GM12878 (cell line): ENCODE data around the gene SLC28A1. TPM values are rescaled to one million over a fixed set of nuclear protein-coding genes. Genes with fewer than 3 reads are reported as not detected.

ENCODE experiments used
- ATAC-seq: fragments of 200-7000 bp; cut with Tn5 transposase; 3 replicates; pipeline ENCODE4 v1.9.1; 2020; ENCODE audit warnings: mild to moderate bottlenecking, moderate library complexity
- BruUV-seq: library from RNA; stranded (reverse); fragments of 400-500 nt; replicated peaks from 2 replicates; lab custom pipeline; 2021; lab: Mats Ljungman, UMichigan
- CTCF ChIA-PET: fragments of 300-600 bp; sonication (Branson Sonifier 250); formaldehyde crosslinking; extraction: SDS; loops from one replicate; lab custom pipeline; 2021; ENCODE audit warnings: inconsistent platforms; lab: Yijun Ruan, JAX
- POLR2A ChIA-PET: fragments of 350-600 bp; formaldehyde crosslinking; extraction: SDS; loops from one replicate; lab custom pipeline; 2021; ENCODE audit warnings: inconsistent platforms; lab: Charles Lee
- RAD21 ChIA-PET: fragments of 300-600 bp; sonication (Branson Sonifier 250); formaldehyde crosslinking; loops from one replicate; lab custom pipeline; 2023; ENCODE audit warnings: antibody characterized with exemption; ENCODE audit not compliant: unreplicated experiment; lab: Charles Lee
- SMC1A ChIA-PET: fragments of 300-600 bp; sonication (Branson Sonifier 250); formaldehyde crosslinking; loops from one replicate; lab custom pipeline; 2023; ENCODE audit not compliant: unreplicated experiment, uncharacterized antibody; lab: Charles Lee
- DNase-seq: peaks from one replicate; pipeline ENCODE4 v3.0.0-alpha.2; 2011; ENCODE audit warnings: low read depth, low spot score
- FAIRE-seq: peaks from 3 replicates; lab custom pipeline; 2011; peaks lifted over from hg19 to GRCh38; lab: Jason Lieb, UNC
- H2AFZ ChIP-seq: 2 replicates; pipeline ENCODE4 v1.6.0; 2011; ENCODE audit warnings: low read depth, low read length, control low read depth; ENCODE audit not compliant: control insufficient read depth
- H3K27ac ChIP-seq: 2 replicates; pipeline ENCODE4 v1.5.1; 2011; ENCODE audit warnings: control low read depth; ENCODE audit not compliant: control insufficient read depth, insufficient read depth
- H3K27me3 ChIP-seq, 2 experiments: replicated peaks in 1 of 2; 2 replicates each; pipeline versions ENCODE4 v1.6.0 to v1.6.1; 2011; ENCODE audit warnings: low read length in 1 of 2; ENCODE audit not compliant: control insufficient read depth in 2 of 2, insufficient read depth in 2 of 2
- H3K36me3 ChIP-seq, 2 experiments: 2 replicates each; pipeline ENCODE4 v1.5.1; 2011; ENCODE audit warnings: low read length in 1 of 2; ENCODE audit not compliant: control insufficient read depth in 2 of 2, insufficient read depth in 2 of 2
- H3K4me1 ChIP-seq: 2 replicates; pipeline ENCODE4 v1.6.1; 2011; ENCODE audit warnings: mild to moderate bottlenecking, low read length, moderate library complexity, mixed read lengths; ENCODE audit not compliant: control insufficient read depth, insufficient read depth
- H3K4me2 ChIP-seq: 2 replicates; pipeline ENCODE4 v1.6.0; 2011; ENCODE audit warnings: control low read depth; ENCODE audit not compliant: control insufficient read depth, insufficient read depth
- H3K4me3 ChIP-seq: fragments of 200-600 bp; sonication (generic); 2 replicates; pipeline ENCODE4 v1.5.1; 2016
- H3K79me2 ChIP-seq: 2 replicates; pipeline ENCODE4 v1.6.0; 2011; ENCODE audit warnings: low read length; ENCODE audit not compliant: control insufficient read depth, insufficient read depth
- H3K9ac ChIP-seq: 2 replicates; pipeline ENCODE4 v1.8.0; 2011; ENCODE audit warnings: low read length, control low read depth, mixed read lengths; ENCODE audit not compliant: control insufficient read depth, insufficient read depth
- H3K9me3 ChIP-seq: replicated peaks from 3 replicates; pipeline ENCODE4 v1.5.1; 2011; ENCODE audit warnings: mild to moderate bottlenecking, low read length; ENCODE audit not compliant: control insufficient read depth, insufficient read depth
- H4K20me1 ChIP-seq: 2 replicates; pipeline ENCODE4 v1.6.0; 2011; ENCODE audit not compliant: control insufficient read depth, insufficient read depth
- CHD4 ChIP-seq: fragments of 200-600 bp; sonication (generic); IDR thresholded peaks from 2 replicates; pipeline ENCODE4 v1.6.1; 2016; ENCODE audit warnings: mild to moderate bottlenecking
- HSF1 ChIP-seq: fragments of 150-350 bp; IDR thresholded peaks from 2 replicates; pipeline ENCODE4 v1.6.1; 2014; ENCODE audit warnings: mild to moderate bottlenecking, low read depth, low read length
- SREBF1 ChIP-seq: IDR thresholded peaks from 2 replicates; pipeline ENCODE4 v1.6.1; 2012; ENCODE audit warnings: mild to moderate bottlenecking, low read length
- SREBF2 ChIP-seq: IDR thresholded peaks from 2 replicates; pipeline ENCODE4 v1.6.1; 2012; ENCODE audit warnings: mild to moderate bottlenecking, low read length
- STAT1 ChIP-seq: fragments of 450-650 bp; conservative IDR thresholded peaks from 2 replicates; pipeline ENCODE4 v1.6.1; 2014; ENCODE audit warnings: antibody characterized with exemption, mild to moderate bottlenecking
- ZNF592 ChIP-seq: fragments of 450-650 bp; IDR thresholded peaks from 2 replicates; pipeline ENCODE4 v1.6.1; 2017; ENCODE audit warnings: mild to moderate bottlenecking, moderate library complexity
- ZNF622 ChIP-seq: fragments of 450-650 bp; IDR thresholded peaks from 2 replicates; pipeline ENCODE4 v1.6.1; 2017; ENCODE audit warnings: mild to moderate bottlenecking, inconsistent platforms
- ZNF687 ChIP-seq: fragments of 450-650 bp; IDR thresholded peaks from 2 replicates; pipeline ENCODE4 v1.6.1; 2017; ENCODE audit warnings: mild to moderate bottlenecking, moderate library complexity
- WGBS: methylation state at CpG from one replicate; pipeline ENCODE4 v1.1.6; 2016; ENCODE audit warnings: low lambda C conversion rate; ENCODE audit not compliant: insufficient replicate concordance, insufficient coverage; ENCODE audit errors: missing lambda C conversion rate; 5-methylcytosine and 5-hydroxymethylcytosine counted together
- in situ Hi-C: fragments of 300-500 bp; cut with MboI; formaldehyde crosslinking; loops from 9 replicates; pipeline ENCODE4 v1.14.3; 2018; ENCODE audit warnings: mixed read lengths
- intact Hi-C: fragments of 100-400 bp; cut with micrococcal nuclease; formaldehyde crosslinking; loops from one replicate; pipeline ENCODE4 v1.14.2; 2022; ENCODE audit not compliant: unreplicated experiment
- polyA plus RNA-seq, 11 experiments: library from polyadenylated mRNA; depleted of rRNA in 4 of 11; unstranded in 6 of 11; stranded (reverse) in 5 of 11; fragments of >200 nt; fragmentation: Nextera tagmentation in 4 of 11; fragmentation: Illumina TruSeq in 1 of 11; extraction: Ambion mirVana in 4 of 11; extraction: Trizol in 1 of 11; gene quantifications; 1 replicate in 1 of 11; 2 replicates in 10 of 11; pipeline versions ENCODE4 v1.2.1 to v1.2.3, GENCODE V29; 2011 to 2016; ENCODE audit warnings: inconsistent platforms in 2 of 11, missing spikeins in 2 of 11, low read depth in 1 of 11
- total RNA-seq, 4 experiments: library from RNA; depleted of rRNA in 3 of 4; stranded (reverse); fragments of >200 nt in 3 of 4; fragmentation: Illumina TruSeq in 1 of 4; extraction: Trizol in 1 of 4; gene quantifications; 2 replicates each; pipeline versions ENCODE4 v1.2.1 to v1.2.3, GENCODE V29; 2013 to 2021

SLC28A1 gene
- total and polyA plus RNA-seq, 10 of the 15 experiments (the other 5 are each of a cell fraction or from before 2014, with no cell fraction given) = not detected

- 65% methylated on average over 13 of the region's 13 CpGs for WGBS
- DNase-seq (no peak), FAIRE-seq (no peak), ATAC-seq (no peak)
- Histone ChIP-seq H3K27me3 (peaks cover 0 to 3% of the 10 kb centered on the region in 2 experiments; a peak in 1 of 4 replicates), H2AFZ (no peak overlapping the region), H3K4me1 (no peaks in the 10 kb centered on the region), H3K4me3 (no peak overlapping the region), H3K27ac (no peak overlapping the region), H4K20me1 (no peaks in the 10 kb centered on the region), H3K9me3 (peaks cover 2% of the 10 kb centered on the region; the same call in 1 of the 3 replicates), H3K36me3 (no peaks in the 10 kb centered on the region), H3K9ac (no peak overlapping the region), H3K4me2 (no peak overlapping the region), H3K79me2 (no peaks in the 10 kb centered on the region)
- in situ Hi-C loops = loop anchor here (5.0 kb wide), 1 partner anchor 82 kb away; no protein-coding TSS in a partner anchor
- ChIA-PET CTCF (no interaction called here), POLR2A (no interaction called here), SMC1A (no interaction called here), RAD21 (interaction anchor here (0.7 to 0.8 kb wide), 3 partner anchors 8 to 85 kb away, joined by 3 read pairs; no protein-coding TSS in a partner anchor)
- no peak for TF ChIP-seq ZNF622
- no peak for TF ChIP-seq SREBF1
- no peak for TF ChIP-seq HSF1
- TF ChIP-seq ZNF592 = no peak
- TF ChIP-seq CHD4 = no peak
- no peak for TF ChIP-seq SREBF2
- TF ChIP-seq STAT1 = no peak
- TF ChIP-seq ZNF687 = no peak
- intact Hi-C loops = no loop called here
- BruUV-seq = no TSS peak
Measured at GRCh38 chr15:84960391-84961113, 76.1 kb downstream of the SLC28A1 start.
